Suprapubic skin (tissue), 4 donors: ENCODE results near the gene LMNTD1. TPM values are rescaled to one million over a fixed set of nuclear protein-coding genes. Genes with fewer than 3 reads are reported as not detected.

Experiments used
- DNase-seq, 2 donors: peaks; one replicate each; pipeline ENCODE4 v3.0.0-alpha.2; 2019; ENCODE audit warnings: low spot score in 2 of 2
- H3K27ac ChIP-seq: fragments of 200-600 bp; sonication (generic); one replicate; pipeline ENCODE4 v1.5.1; 2019
- H3K27me3 ChIP-seq: fragments of 200-600 bp; sonication (generic); one replicate; pipeline ENCODE4 v1.5.1; 2019
- H3K36me3 ChIP-seq: fragments of 200-600 bp; sonication (generic); one replicate; pipeline ENCODE4 v1.5.1; 2019
- H3K4me1 ChIP-seq: fragments of 200-600 bp; sonication (generic); one replicate; pipeline ENCODE4 v1.5.1; 2019
- H3K4me3 ChIP-seq: fragments of 200-600 bp; sonication (generic); one replicate; pipeline ENCODE4 v1.5.1; 2019; ENCODE audit warnings: mild to moderate bottlenecking
- H3K9me3 ChIP-seq: fragments of 200-600 bp; sonication (generic); one replicate; pipeline ENCODE4 v1.5.1; 2019
- CTCF ChIP-seq, 2 donors: fragments of 200-600 bp in 1 of 2; fragments of 450-650 bp in 1 of 2; sonication (generic) in 1 of 2; IDR thresholded peaks; one replicate each; pipeline ENCODE4 v1.5.1; 2016 to 2019; ENCODE audit warnings: antibody characterized with exemption in 2 of 2, mild to moderate bottlenecking in 1 of 2, moderate library complexity in 1 of 2
- EP300 ChIP-seq: sonication (generic); formaldehyde crosslinking; IDR thresholded peaks from one replicate; pipeline ENCODE4 v1.6.1; 2017; ENCODE audit warnings: antibody characterized with exemption
- POLR2A ChIP-seq, 2 donors: fragments of 450-650 bp; IDR thresholded peaks; one replicate each; pipeline ENCODE4 v1.6.1; 2017; ENCODE audit warnings: antibody characterized with exemption in 2 of 2, mild to moderate bottlenecking in 2 of 2, moderate library complexity in 2 of 2
- POLR2AphosphoS5 ChIP-seq, 3 donors: sonication (generic); formaldehyde crosslinking; IDR thresholded peaks; one replicate each; pipeline ENCODE4 v1.6.1; 2017; ENCODE audit warnings: antibody characterized with exemption in 3 of 3
- WGBS: methylation state at CpG from one replicate; pipeline ENCODE4 v1.1.5; 2018; 5-methylcytosine and 5-hydroxymethylcytosine counted together
- total RNA-seq, 4 donors: library from RNA; depleted of rRNA; stranded (reverse); fragments of >200 nt; gene quantifications; one replicate each; pipeline ENCODE4 v1.1.0, GENCODE V29; 2016

The LMNTD1 gene
- total RNA-seq, 4 donors from 2014 or later: 2.7 TPM; not detected in 3

GRCh38 chr12:25501549-25501948 lies 51.5 kb downstream of the LMNTD1 start:
- H3K36me3 ChIP-seq: no peaks in the 10 kb centered on the region
- 57% methylated on average over 1 of the region's 1 CpG for WGBS
- H3K27ac ChIP-seq: no peak overlapping the region
- no peak overlapping the region for H3K4me3 ChIP-seq
- H3K27me3 ChIP-seq: peaks cover 2% of the 10 kb centered on the region
- H3K9me3 ChIP-seq: peaks cover 5% of the 10 kb centered on the region
- no peaks in the 10 kb centered on the region for H3K4me1 ChIP-seq
- DNase-seq: no peak
- no peak for TF ChIP-seq POLR2A (IDR thresholded peaks at IDR 0.05)
- TF ChIP-seq EP300: no peak
- no peak for TF ChIP-seq CTCF (IDR thresholded peaks at IDR 0.05)
- no peak for TF ChIP-seq POLR2AphosphoS5 (IDR thresholded peaks at IDR 0.05)

- TF ChIP-seq EP300: no peak
- TF ChIP-seq POLR2A (IDR thresholded peaks at IDR 0.05): no peak
- TF ChIP-seq POLR2AphosphoS5 (IDR thresholded peaks at IDR 0.05): no peak
- TF ChIP-seq CTCF (IDR thresholded peaks at IDR 0.05): no peak
- peaks cover 2% of the 10 kb centered on the region for H3K27me3 ChIP-seq
- no peaks in the 10 kb centered on the region for H3K36me3 ChIP-seq
- no peak overlapping the region for H3K27ac ChIP-seq
- peaks cover 5% of the 10 kb centered on the region for H3K9me3 ChIP-seq
- no peak overlapping the region for H3K4me3 ChIP-seq
- 76% methylated on average over 6 of the region's 6 CpGs for WGBS
- no peak for DNase-seq
- no peaks in the 10 kb centered on the region for H3K4me1 ChIP-seq
Measured at GRCh38 chr12:25500651-25501050, 52.4 kb downstream of the LMNTD1 start.

- H3K4me1 ChIP-seq: no peaks in the 10 kb centered on the region
- 63% methylated on average over 7 of the region's 7 CpGs for WGBS
- no peak for TF ChIP-seq POLR2A (IDR thresholded peaks at IDR 0.05)
- TF ChIP-seq EP300: no peak
- DNase-seq: no peak
- H3K27me3 ChIP-seq: peaks cover 2% of the 10 kb centered on the region
- H3K27ac ChIP-seq: no peak overlapping the region
- peaks cover 5% of the 10 kb centered on the region for H3K9me3 ChIP-seq
- H3K36me3 ChIP-seq: no peaks in the 10 kb centered on the region
- no peak overlapping the region for H3K4me3 ChIP-seq
Measured at GRCh38 chr12:25497021-25497420, 56.1 kb downstream of the LMNTD1 start.

- Histone ChIP-seq H3K9me3 (peaks cover 5% of the 10 kb centered on the region), H3K27ac (no peak overlapping the region), H3K4me1 (no peaks in the 10 kb centered on the region), H3K4me3 (no peak overlapping the region), H3K27me3 (no peaks in the 10 kb centered on the region), H3K36me3 (no peaks in the 10 kb centered on the region)
- 57% methylated on average over 5 of the region's 5 CpGs for WGBS
- TF ChIP-seq POLR2AphosphoS5 (IDR thresholded peaks at IDR 0.05) (no peak), CTCF (IDR thresholded peaks at IDR 0.05) (no peak)
- no peak for DNase-seq
Measured at GRCh38 chr12:25496098-25496587, 56.9 kb downstream of the LMNTD1 start.

GRCh38 chr12:25495331-25496097 lies 57.6 kb downstream of the LMNTD1 start:
- Histone ChIP-seq H3K27ac (no peak overlapping the region), H3K4me3 (no peak overlapping the region), H3K4me1 (no peaks in the 10 kb centered on the region), H3K36me3 (no peaks in the 10 kb centered on the region), H3K9me3 (peaks cover 5% of the 10 kb centered on the region), H3K27me3 (no peaks in the 10 kb centered on the region)
- WGBS: 83% methylated on average over 1 of the region's 1 CpG
- TF ChIP-seq POLR2A (IDR thresholded peaks at IDR 0.05) (no peak), CTCF (IDR thresholded peaks at IDR 0.05) (no peak), POLR2AphosphoS5 (IDR thresholded peaks at IDR 0.05) (no peak), EP300 (no peak)
- DNase-seq: no peak
